SK-N-SH treated with all-trans-retinoic acid at 6 μM for 48 hours (cell line): ENCODE results near the gene HCFC2.

Experiments
- ATAC-seq: fragments of 200-7000 bp; cut with Tn5 transposase; 3 replicates; pipeline ENCODE4 v1.9.1; 2020; ENCODE audit warnings: mild to moderate bottlenecking, moderate library complexity
- ARNTL ChIP-seq: fragments of 450-650 bp; formaldehyde crosslinking; IDR thresholded peaks from 2 replicates; pipeline ENCODE4 v1.5.0; 2020; ENCODE audit warnings: low read depth, mild to moderate bottlenecking, moderate library complexity, borderline replicate concordance
- CREB5 ChIP-seq: fragments of 250-450 bp; sonication (Bioruptor Pico); IDR thresholded peaks from 2 replicates; pipeline ENCODE4 v1.5.1; 2020; ENCODE audit warnings: low read depth, mild to moderate bottlenecking, moderate library complexity
- CSDC2 ChIP-seq: fragments of 250-450 bp; sonication (Bioruptor Pico); IDR thresholded peaks from 2 replicates; pipeline ENCODE4 v1.5.0; 2020; ENCODE audit warnings: mild to moderate bottlenecking, moderate library complexity
- CSRNP3 ChIP-seq: fragments of 250-450 bp; sonication (Bioruptor Pico); IDR thresholded peaks from 2 replicates; pipeline ENCODE4 v1.5.1; 2021; ENCODE audit warnings: mild to moderate bottlenecking, moderate library complexity
- ESRRG ChIP-seq: fragments of 250-450 bp; sonication (Bioruptor Pico); IDR thresholded peaks from 2 replicates; pipeline ENCODE4 v1.6.1; 2021; ENCODE audit warnings: mild to moderate bottlenecking
- GLIS3 ChIP-seq: fragments of 250-450 bp; sonication (Bioruptor Pico); IDR thresholded peaks from 2 replicates; pipeline ENCODE4 v1.5.0; 2020; ENCODE audit warnings: mild to moderate bottlenecking, moderate library complexity
- ISL1 ChIP-seq: fragments of 250-450 bp; sonication (Bioruptor Pico); IDR thresholded peaks from 2 replicates; pipeline ENCODE4 v2.1.2; 2022; ENCODE audit warnings: mild to moderate bottlenecking, moderate library complexity
- OSR1 ChIP-seq: fragments of 250-450 bp; sonication (Bioruptor Pico); IDR thresholded peaks from 2 replicates; pipeline ENCODE4 v1.8.0; 2022; ENCODE audit warnings: moderate library complexity, mild to moderate bottlenecking, inconsistent platforms
- PPARA ChIP-seq: fragments of 250-450 bp; sonication (Bioruptor Pico); IDR thresholded peaks from 2 replicates; pipeline ENCODE4 v1.5.0; 2020; ENCODE audit warnings: mild to moderate bottlenecking, borderline replicate concordance
- RARB ChIP-seq: fragments of 250-450 bp; sonication (Bioruptor Pico); IDR thresholded peaks from 2 replicates; pipeline ENCODE4 v1.8.0; 2021; ENCODE audit warnings: mild to moderate bottlenecking, moderate library complexity
- SNAI2 ChIP-seq: fragments of 250-450 bp; sonication (Bioruptor Pico); IDR thresholded peaks from 2 replicates; pipeline ENCODE4 v1.5.0; 2020; ENCODE audit warnings: mild to moderate bottlenecking, moderate library complexity
- TOX ChIP-seq: fragments of 250-450 bp; sonication (Bioruptor Pico); IDR thresholded peaks from 2 replicates; pipeline ENCODE4 v1.8.0; 2021; ENCODE audit warnings: mild to moderate bottlenecking, moderate library complexity, borderline replicate concordance
- ZC3H10 ChIP-seq: fragments of 250-450 bp; sonication (Bioruptor Pico); IDR thresholded peaks from 2 replicates; pipeline ENCODE4 v1.5.1; 2021; ENCODE audit warnings: mild to moderate bottlenecking, moderate library complexity
- ZFP30 ChIP-seq: fragments of 450-650 bp; formaldehyde crosslinking; IDR thresholded peaks from 2 replicates; pipeline ENCODE4 v1.5.0; 2022; ENCODE audit warnings: mild to moderate bottlenecking, moderate library complexity
- ZNF565 ChIP-seq: fragments of 450-650 bp; formaldehyde crosslinking; conservative IDR thresholded peaks from 2 replicates; pipeline ENCODE4 v1.5.0; 2020; ENCODE audit warnings: low read depth, mild to moderate bottlenecking, moderate library complexity
- ZNF70 ChIP-seq: fragments of 450-650 bp; formaldehyde crosslinking; IDR thresholded peaks from 2 replicates; pipeline ENCODE4 v1.5.0; 2020; ENCODE audit warnings: mild to moderate bottlenecking, moderate library complexity
- ZNF8 ChIP-seq: fragments of 450-650 bp; formaldehyde crosslinking; IDR thresholded peaks from 2 replicates; pipeline ENCODE4 v1.5.0; 2020; ENCODE audit warnings: mild to moderate bottlenecking, moderate library complexity
- TF ChIP-seq, protein P1 (sequence below): fragments of 250-450 bp; sonication (Bioruptor Pico); IDR thresholded peaks from 2 replicates; pipeline ENCODE4 v1.8.0; 2020; ENCODE audit warnings: mild to moderate bottlenecking, moderate library complexity, borderline replicate concordance
- TF ChIP-seq, protein P2 (sequence below): fragments of 250-450 bp; sonication (Bioruptor Pico); IDR thresholded peaks from 2 replicates; pipeline ENCODE4 v1.8.0; 2021; ENCODE audit warnings: low read depth, mild to moderate bottlenecking, moderate library complexity, borderline replicate concordance
- TF ChIP-seq, protein P3 (sequence below): fragments of 250-450 bp; sonication (Bioruptor Pico); IDR thresholded peaks from 2 replicates; pipeline ENCODE4 v1.5.0; 2020; ENCODE audit warnings: mild to moderate bottlenecking, moderate library complexity

Gene HCFC2

GRCh38 chr12:104094284-104094683 is 30.0 kb downstream of the HCFC2 start (continued):
- no peak for TF ChIP-seq ARNTL (CRISPR knock-in tag)
- no peak for TF ChIP-seq ZC3H10
- TF ChIP-seq RARB (CRISPR knock-in tag), result no peak

- no peak for ATAC-seq
- no peak for TF ChIP-seq ARNTL (CRISPR knock-in tag)
- no peak for TF ChIP-seq SNAI2 (CRISPR knock-in tag)
- TF ChIP-seq ZNF8 (CRISPR knock-in tag), result no peak
- no peak for TF ChIP-seq RARB (CRISPR knock-in tag)
- no peak for TF ChIP-seq CREB5
- TF ChIP-seq CSRNP3, result no peak
- no peak for TF ChIP-seq ZNF565
- no peak for TF ChIP-seq PPARA (CRISPR knock-in tag)
- no peak for TF ChIP-seq OSR1 (CRISPR knock-in tag)
- TF ChIP-seq TOX, result no peak
- TF ChIP-seq ZFP30, result no peak
- no peak for TF ChIP-seq GLIS3 (CRISPR knock-in tag)
- TF ChIP-seq ESRRG (CRISPR knock-in tag), result no peak
- TF ChIP-seq ZNF70 (CRISPR knock-in tag), result no peak
- TF ChIP-seq, protein P1, sequence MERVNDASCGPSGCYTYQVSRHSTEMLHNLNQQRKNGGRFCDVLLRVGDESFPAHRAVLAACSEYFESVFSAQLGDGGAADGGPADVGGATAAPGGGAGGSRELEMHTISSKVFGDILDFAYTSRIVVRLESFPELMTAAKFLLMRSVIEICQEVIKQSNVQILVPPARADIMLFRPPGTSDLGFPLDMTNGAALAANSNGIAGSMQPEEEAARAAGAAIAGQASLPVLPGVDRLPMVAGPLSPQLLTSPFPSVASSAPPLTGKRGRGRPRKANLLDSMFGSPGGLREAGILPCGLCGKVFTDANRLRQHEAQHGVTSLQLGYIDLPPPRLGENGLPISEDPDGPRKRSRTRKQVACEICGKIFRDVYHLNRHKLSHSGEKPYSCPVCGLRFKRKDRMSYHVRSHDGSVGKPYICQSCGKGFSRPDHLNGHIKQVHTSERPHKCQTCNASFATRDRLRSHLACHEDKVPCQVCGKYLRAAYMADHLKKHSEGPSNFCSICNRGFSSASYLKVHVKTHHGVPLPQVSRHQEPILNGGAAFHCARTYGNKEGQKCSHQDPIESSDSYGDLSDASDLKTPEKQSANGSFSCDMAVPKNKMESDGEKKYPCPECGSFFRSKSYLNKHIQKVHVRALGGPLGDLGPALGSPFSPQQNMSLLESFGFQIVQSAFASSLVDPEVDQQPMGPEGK (CRISPR knock-in tag), result no peak
- TF ChIP-seq CSDC2 (CRISPR knock-in tag), result no peak
- no peak for TF ChIP-seq ZC3H10
- TF ChIP-seq, protein P2, sequence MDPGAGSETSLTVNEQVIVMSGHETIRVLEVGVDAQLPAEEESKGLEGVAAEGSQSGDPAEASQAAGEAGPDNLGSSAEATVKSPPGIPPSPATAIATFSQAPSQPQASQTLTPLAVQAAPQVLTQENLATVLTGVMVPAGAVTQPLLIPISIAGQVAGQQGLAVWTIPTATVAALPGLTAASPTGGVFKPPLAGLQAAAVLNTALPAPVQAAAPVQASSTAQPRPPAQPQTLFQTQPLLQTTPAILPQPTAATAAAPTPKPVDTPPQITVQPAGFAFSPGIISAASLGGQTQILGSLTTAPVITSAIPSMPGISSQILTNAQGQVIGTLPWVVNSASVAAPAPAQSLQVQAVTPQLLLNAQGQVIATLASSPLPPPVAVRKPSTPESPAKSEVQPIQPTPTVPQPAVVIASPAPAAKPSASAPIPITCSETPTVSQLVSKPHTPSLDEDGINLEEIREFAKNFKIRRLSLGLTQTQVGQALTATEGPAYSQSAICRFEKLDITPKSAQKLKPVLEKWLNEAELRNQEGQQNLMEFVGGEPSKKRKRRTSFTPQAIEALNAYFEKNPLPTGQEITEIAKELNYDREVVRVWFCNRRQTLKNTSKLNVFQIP (CRISPR knock-in tag), result no peak
- no peak for TF ChIP-seq ISL1 (CRISPR knock-in tag)
Observed at GRCh38 chr12:104095289-104095688, 31.0 kb downstream of the HCFC2 start.

DNA sequence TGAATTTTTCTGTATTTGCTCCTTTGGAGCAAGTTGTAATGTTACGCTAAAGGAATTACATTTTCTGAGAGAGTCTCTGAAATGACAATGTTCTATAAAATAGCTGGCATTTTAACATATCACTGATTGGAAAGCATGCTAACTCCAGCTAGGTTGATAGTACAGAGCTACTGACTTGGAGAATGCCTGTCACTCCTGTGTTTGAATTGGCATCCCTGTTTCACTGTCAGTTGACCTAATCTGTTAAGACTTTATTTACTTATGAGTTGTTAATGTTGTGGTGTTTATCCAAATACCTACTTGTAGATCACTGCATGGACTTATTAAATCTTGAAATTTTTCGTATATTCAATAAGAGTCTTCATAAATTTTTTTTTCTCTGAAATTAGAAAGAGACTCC is 33.6 kb downstream of the HCFC2 start:
- ATAC-seq, result no peak
- TF ChIP-seq PPARA (CRISPR knock-in tag) (no peak), ZNF565 (no peak), GLIS3 (CRISPR knock-in tag) (no peak)
- TF ChIP-seq, protein P3, sequence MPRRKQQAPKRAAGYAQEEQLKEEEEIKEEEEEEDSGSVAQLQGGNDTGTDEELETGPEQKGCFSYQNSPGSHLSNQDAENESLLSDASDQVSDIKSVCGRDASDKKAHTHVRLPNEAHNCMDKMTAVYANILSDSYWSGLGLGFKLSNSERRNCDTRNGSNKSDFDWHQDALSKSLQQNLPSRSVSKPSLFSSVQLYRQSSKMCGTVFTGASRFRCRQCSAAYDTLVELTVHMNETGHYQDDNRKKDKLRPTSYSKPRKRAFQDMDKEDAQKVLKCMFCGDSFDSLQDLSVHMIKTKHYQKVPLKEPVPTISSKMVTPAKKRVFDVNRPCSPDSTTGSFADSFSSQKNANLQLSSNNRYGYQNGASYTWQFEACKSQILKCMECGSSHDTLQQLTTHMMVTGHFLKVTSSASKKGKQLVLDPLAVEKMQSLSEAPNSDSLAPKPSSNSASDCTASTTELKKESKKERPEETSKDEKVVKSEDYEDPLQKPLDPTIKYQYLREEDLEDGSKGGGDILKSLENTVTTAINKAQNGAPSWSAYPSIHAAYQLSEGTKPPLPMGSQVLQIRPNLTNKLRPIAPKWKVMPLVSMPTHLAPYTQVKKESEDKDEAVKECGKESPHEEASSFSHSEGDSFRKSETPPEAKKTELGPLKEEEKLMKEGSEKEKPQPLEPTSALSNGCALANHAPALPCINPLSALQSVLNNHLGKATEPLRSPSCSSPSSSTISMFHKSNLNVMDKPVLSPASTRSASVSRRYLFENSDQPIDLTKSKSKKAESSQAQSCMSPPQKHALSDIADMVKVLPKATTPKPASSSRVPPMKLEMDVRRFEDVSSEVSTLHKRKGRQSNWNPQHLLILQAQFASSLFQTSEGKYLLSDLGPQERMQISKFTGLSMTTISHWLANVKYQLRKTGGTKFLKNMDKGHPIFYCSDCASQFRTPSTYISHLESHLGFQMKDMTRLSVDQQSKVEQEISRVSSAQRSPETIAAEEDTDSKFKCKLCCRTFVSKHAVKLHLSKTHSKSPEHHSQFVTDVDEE, result no peak

DNA sequence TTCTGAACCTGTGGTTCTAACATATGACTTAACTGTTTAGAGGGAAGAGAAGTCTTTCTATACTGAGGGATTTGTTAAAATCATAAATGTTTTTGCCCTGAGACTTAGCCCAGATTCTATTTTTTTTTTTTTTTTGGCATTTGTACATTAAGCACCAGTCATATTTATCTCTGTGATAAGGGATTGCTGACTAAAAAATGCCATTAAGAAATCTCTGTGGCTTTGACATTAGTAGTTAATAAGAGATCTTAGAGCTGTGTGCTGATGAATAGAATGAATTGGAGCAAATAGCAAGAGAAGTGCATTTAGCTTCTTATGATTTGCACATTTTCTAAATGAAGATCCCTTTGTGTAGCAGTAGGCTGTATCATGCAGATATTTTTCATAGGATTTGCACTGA is 41.1 kb downstream of the HCFC2 start:
- TF ChIP-seq PPARA (CRISPR knock-in tag) (no peak), ISL1 (CRISPR knock-in tag) (peak; percentile 62; the same call in 1 of the 2 replicates)
- TF ChIP-seq, all 23 proteins: peak for 1
- ATAC-seq, result no peak
